HEK293T (cell line): Measurements from ENCODE around the gene GIGYF1.

ENCODE experiments used
- CTCF ChIA-PET: fragments of 350-600 bp; formaldehyde crosslinking; extraction: SDS; loops from one replicate; lab custom pipeline; 2021; ENCODE audit warnings: antibody characterized with exemption, inconsistent platforms; lab: Yijun Ruan, JAX
- POLR2A ChIA-PET: fragments of 350-600 bp; formaldehyde crosslinking; extraction: SDS; loops from one replicate; lab custom pipeline; 2020; ENCODE audit warnings: antibody characterized with exemption, inconsistent platforms; lab: Yijun Ruan, JAX
- DNase-seq: peaks from one replicate; pipeline ENCODE4 v3.0.0; 2012; ENCODE audit warnings: mixed read lengths; ENCODE audit errors: extremely low spot score
- ARNT ChIP-seq: fragments of 450-650 bp; IDR thresholded peaks from 2 replicates; pipeline ENCODE4 v1.6.1; 2017; ENCODE audit warnings: mild to moderate bottlenecking
- BHLHE40 ChIP-seq: fragments of 450-650 bp; IDR thresholded peaks from 2 replicates; pipeline ENCODE4 v1.6.1; 2016; ENCODE audit warnings: mild to moderate bottlenecking, moderate library complexity, borderline replicate concordance
- CTBP1 ChIP-seq: fragments of 450-650 bp; IDR thresholded peaks from 2 replicates; pipeline ENCODE4 v1.6.1; 2016; ENCODE audit warnings: borderline replicate concordance
- ELF4 ChIP-seq: fragments of 450-650 bp; IDR thresholded peaks from 2 replicates; pipeline ENCODE4 v1.6.1; 2017; ENCODE audit warnings: antibody characterized with exemption
- FOXA1 ChIP-seq: fragments of 450-650 bp; IDR thresholded peaks from 2 replicates; pipeline ENCODE4 v1.6.1; 2016; ENCODE audit warnings: mild to moderate bottlenecking
- FOXK2 ChIP-seq: fragments of 450-650 bp; IDR thresholded peaks from 2 replicates; pipeline ENCODE4 v1.6.1; 2016; ENCODE audit warnings: mild to moderate bottlenecking
- FOXM1 ChIP-seq: fragments of 450-650 bp; IDR thresholded peaks from 2 replicates; pipeline ENCODE4 v1.6.1; 2017; ENCODE audit warnings: mild to moderate bottlenecking, borderline replicate concordance
- HDGF ChIP-seq: fragments of 450-650 bp; IDR thresholded peaks from 2 replicates; pipeline ENCODE4 v1.6.1; 2017; ENCODE audit warnings: antibody characterized with exemption, borderline replicate concordance
- L3MBTL2 ChIP-seq: fragments of 450-650 bp; conservative IDR thresholded peaks from 2 replicates; pipeline ENCODE4 v1.6.1; 2016; ENCODE audit warnings: mild to moderate bottlenecking
- LEF1 ChIP-seq: fragments of 450-650 bp; IDR thresholded peaks from 2 replicates; pipeline ENCODE4 v1.6.1; 2017; ENCODE audit warnings: mild to moderate bottlenecking, borderline replicate concordance
- NFRKB ChIP-seq: fragments of 450-650 bp; IDR thresholded peaks from 2 replicates; pipeline ENCODE4 v1.6.1; 2016; ENCODE audit warnings: mild to moderate bottlenecking, moderate library complexity
- SP1 ChIP-seq: fragments of 450-650 bp; IDR thresholded peaks from 2 replicates; pipeline ENCODE4 v1.6.1; 2017
- SUZ12 ChIP-seq: fragments of 450-650 bp; IDR thresholded peaks from 2 replicates; pipeline ENCODE4 v1.6.1; 2016; ENCODE audit warnings: mild to moderate bottlenecking
- TARDBP ChIP-seq: fragments of 450-650 bp; IDR thresholded peaks from 2 replicates; pipeline ENCODE4 v1.6.1; 2016
- ZNF384 ChIP-seq: fragments of 450-650 bp; IDR thresholded peaks from 2 replicates; pipeline ENCODE4 v1.6.1; 2016
- TF ChIP-seq, protein P1 (sequence below): fragments of 450-650 bp; IDR thresholded peaks from 2 replicates; pipeline ENCODE4 v1.6.1; 2016

GIGYF1 gene

DNA sequence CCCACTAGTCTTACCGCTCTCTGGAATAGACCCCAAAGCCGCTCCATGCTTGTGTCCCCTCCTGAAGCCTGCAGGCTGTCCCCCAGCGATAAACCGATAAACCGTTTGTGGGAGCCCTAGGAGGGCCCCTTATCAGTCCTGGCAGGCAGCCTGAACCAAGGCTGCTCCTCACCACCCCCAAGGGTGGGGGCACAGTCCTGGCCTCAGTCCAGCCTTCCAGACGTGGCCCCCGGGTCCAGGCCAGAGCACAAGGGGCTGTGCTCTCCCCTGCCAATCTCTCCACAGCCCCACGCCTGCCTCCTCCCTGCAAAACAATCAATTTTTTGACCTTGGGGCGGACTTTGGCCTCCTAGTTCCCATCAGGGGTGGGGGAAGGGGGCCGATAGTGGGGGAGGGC lies 52.6 kb downstream of the GIGYF1 start, which contains the start of gene TFR2:
Gene TFR2, minus strand, starts transcription at position 90 of the 397 bp plus-strand sequence. Its CDS starts 43 bp downstream, at position 47.
- ChIA-PET POLR2A (no interaction called here), CTCF (interaction anchor here (1.3 kb wide), 1 partner anchor 12 kb away, joined by 3 read pairs; no protein-coding TSS in a partner anchor)
- no peak for DNase-seq
- TF ChIP-seq FOXM1 = no peak
- no peak for TF ChIP-seq HDGF
- no peak for TF ChIP-seq SUZ12
- TF ChIP-seq L3MBTL2 = no peak
- no peak for TF ChIP-seq LEF1
- no peak for TF ChIP-seq NFRKB
- no peak for TF ChIP-seq BHLHE40
- no peak for TF ChIP-seq FOXK2
- no peak for TF ChIP-seq FOXA1
- TF ChIP-seq CTBP1 = no peak
- no peak for TF ChIP-seq ELF4
- no peak for TF ChIP-seq ARNT

DNA sequence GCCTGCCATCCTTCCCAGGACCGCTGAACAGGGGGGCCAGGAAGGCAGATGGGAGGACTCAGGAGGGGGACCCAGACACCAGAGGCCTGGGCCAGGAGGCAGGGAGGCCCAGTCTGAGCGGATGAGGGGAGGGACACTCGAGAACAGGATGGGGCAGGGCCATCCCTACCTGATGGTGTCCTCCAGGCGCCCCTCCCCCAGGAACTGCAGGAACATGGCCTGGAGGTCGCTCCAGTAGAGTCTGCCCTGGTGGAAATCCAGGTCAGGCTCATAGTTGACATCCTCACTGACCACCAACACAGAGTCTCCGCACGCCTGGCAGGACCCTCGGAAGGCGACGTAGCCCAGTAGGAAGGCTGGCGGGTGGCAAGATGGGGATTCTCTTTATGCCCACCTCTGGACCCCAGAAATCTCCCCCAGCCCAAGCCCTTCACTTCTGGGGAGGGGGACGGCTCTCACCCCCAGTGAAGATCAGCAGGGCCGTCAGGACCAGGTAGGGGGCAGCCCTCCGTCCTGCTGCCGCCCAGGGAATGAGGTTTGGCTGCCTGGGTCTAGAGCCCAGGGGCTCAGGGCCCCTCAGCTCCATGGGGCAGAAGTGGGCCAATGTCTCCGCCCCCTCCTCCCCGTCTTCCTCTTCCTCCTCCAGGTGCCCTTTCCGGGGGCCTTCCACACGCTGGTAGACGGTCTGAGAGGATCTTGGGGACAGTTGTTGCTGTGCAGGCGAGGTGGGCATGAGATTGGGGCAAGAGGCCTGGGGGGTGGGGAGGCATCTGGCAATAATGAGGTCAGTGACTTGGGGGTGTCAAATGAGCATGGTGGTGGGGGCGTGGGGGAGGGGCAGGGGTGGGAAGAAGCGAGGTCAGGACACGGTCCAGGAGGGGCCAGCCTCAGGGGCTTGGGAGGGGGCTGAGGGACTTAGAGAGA lies 53.3 kb downstream of the GIGYF1 start:
- TF ChIP-seq, protein P1, sequence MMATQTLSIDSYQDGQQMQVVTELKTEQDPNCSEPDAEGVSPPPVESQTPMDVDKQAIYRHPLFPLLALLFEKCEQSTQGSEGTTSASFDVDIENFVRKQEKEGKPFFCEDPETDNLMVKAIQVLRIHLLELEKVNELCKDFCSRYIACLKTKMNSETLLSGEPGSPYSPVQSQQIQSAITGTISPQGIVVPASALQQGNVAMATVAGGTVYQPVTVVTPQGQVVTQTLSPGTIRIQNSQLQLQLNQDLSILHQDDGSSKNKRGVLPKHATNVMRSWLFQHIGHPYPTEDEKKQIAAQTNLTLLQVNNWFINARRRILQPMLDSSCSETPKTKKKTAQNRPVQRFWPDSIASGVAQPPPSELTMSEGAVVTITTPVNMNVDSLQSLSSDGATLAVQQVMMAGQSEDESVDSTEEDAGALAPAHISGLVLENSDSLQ = no peak
- TF ChIP-seq ELF4 = no peak
- TF ChIP-seq L3MBTL2 = no peak
- no peak for TF ChIP-seq FOXK2
- TF ChIP-seq BHLHE40 = no peak
- TF ChIP-seq FOXM1 = no peak
- TF ChIP-seq LEF1 = no peak
- ChIA-PET POLR2A (no interaction called here), CTCF (no interaction called here)
- DNase-seq = no peak

DNA sequence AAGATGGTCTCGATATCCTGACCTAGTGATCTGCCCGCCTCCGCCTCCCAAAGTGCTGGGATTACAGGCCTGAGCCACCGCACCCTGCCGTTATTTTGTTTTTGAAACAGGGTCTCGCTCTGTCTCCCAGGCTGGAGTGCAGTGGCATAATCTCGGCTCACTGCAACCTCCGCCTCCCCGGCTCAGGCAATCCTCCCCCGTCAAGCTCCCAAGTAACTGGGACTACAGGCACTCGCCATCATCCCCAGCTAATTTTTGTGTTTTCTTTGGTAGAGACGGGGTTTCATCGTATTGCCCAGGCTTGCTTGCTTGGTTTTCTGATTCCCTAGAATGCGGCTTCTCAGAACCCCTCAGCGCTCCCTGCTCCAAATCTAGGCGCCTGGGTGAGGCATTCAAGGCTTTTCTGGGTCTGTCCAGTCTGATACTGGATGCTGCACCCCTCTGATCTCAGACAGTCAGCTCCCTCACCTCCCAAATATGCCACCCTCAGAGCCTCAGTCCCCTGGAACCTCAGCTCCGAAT lies 54.0 kb downstream of the GIGYF1 start:
- CTCF ChIA-PET = no interaction called here
- DNase-seq = no peak
- POLR2A ChIA-PET = no interaction called here
- TF ChIP-seq HDGF = no peak
- TF ChIP-seq LEF1 = no peak
- TF ChIP-seq FOXM1 = no peak
- no peak for TF ChIP-seq L3MBTL2
- no peak for TF ChIP-seq FOXK2
- TF ChIP-seq NFRKB = no peak
- no peak for TF ChIP-seq BHLHE40

DNA sequence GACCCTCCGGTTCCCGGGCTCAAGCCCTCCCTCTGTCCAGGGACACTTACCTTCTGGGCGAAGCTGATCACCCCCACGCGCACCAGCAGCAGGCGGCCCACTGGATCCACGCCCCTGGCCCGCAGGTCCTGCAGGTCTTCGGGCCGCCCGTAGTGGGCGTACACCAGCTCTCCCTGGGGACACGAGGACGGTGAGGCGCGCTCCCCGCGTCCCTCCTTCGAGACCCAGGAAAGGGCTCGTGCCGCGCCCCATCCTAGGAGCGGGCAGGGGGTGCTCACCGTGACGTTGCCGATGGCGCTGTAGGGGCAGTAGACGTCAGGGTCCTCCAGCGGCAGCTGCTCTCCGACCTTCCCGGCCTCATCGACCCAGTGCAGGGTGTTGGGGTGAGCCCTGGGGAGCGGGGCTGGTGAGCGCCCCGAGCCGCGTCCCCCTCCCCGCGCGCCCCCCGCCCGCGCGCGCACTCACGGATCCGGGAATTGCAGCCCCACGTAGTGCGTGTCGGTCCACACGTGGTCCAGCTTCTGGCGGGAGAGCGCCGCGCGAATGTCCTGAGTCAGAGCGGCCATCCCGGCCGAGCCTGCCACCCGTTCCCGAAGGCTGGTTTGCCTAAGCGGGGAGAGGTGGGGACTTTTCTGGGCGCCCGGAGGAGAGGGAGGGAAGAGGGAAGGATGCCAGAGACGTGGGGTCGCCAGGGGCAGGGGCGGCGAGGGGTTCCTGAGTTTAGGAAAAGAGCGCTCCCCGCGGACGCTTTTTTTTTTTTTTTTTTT lies 60.9 kb downstream of the GIGYF1 start:
- no peak for DNase-seq
- TF ChIP-seq CTBP1 (no peak), ELF4 (no peak)
- CTCF ChIA-PET = no interaction called here
- POLR2A ChIA-PET = interaction anchor here (1.1 kb wide), 1 partner anchor 46 kb away, joined by 3 read pairs; no protein-coding TSS in a partner anchor

DNA sequence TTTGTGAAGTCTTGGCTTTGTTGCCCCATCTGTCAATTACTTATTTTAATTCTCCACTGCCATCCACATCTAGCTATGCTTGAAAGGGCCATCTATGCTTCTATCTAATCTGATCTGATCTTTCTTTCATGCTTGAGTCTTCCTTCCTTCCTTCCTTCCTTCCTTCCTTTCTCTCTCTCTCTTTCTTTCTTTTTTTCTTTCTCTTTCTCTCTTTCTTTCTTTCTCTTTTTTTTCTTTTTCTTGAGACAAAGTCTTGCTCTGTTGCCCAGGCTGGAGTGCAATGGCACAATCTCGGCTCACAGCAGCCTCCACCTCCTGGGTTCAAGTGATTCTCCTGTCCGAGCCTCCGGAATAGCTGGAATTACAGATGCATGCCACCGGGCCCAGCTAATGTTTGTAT lies 64.0 kb downstream of the GIGYF1 start:
- no peak for TF ChIP-seq ELF4
- TF ChIP-seq, protein P1 = no peak
- TF ChIP-seq TARDBP = no peak
- no peak for TF ChIP-seq FOXK2
- no peak for TF ChIP-seq SP1
- TF ChIP-seq SUZ12 = no peak
- TF ChIP-seq HDGF = no peak
- TF ChIP-seq BHLHE40 = no peak
- no peak for TF ChIP-seq ZNF384
- TF ChIP-seq NFRKB = no peak
- TF ChIP-seq L3MBTL2 = no peak
- TF ChIP-seq LEF1 = no peak
- TF ChIP-seq FOXA1 = no peak
- TF ChIP-seq FOXM1 = no peak
- TF ChIP-seq ARNT = no peak
- TF ChIP-seq CTBP1 = no peak
- POLR2A ChIA-PET = interaction anchor here (0.7 to 0.8 kb wide), 3 partner anchors 44 to 615 kb away, joined by 3 read pairs; partner anchors contain the start of genes FBXO24, POP7 and ZKSCAN1
- DNase-seq = no peak
- CTCF ChIA-PET = interaction anchor here (0.7 to 1.7 kb wide), 6 partner anchors 15 to 63 kb away, joined by 3 to 9 read pairs (median 5); partner anchors contain the start of gene MOSPD3
